Brain microvascular endothelial cell (primary cell): ENCODE measurements around the gene RRP1.
A peak's percentile ranks its signal among the peaks of the same experiment; 100 is the strongest.

Experiments used
- DNase-seq: peaks from one replicate; pipeline ENCODE4 v3.0.0-alpha.2; 2020
- H3K27ac ChIP-seq: fragments of 250-450 bp; sonication (Bioruptor Pico); 2 replicates; pipeline ENCODE4 v1.5.1; 2020; ENCODE audit warnings: mild to moderate bottlenecking, moderate library complexity
- H3K27me3 ChIP-seq: fragments of 250-450 bp; sonication (Bioruptor Pico); replicated peaks from 2 replicates; pipeline ENCODE4 v1.5.1; 2020; ENCODE audit warnings: mild to moderate bottlenecking
- H3K36me3 ChIP-seq: fragments of 250-450 bp; sonication (Bioruptor Pico); replicated peaks from 2 replicates; pipeline ENCODE4 v1.5.1; 2020; ENCODE audit warnings: mild to moderate bottlenecking
- H3K4me3 ChIP-seq: 2 replicates; pipeline ENCODE4 v1.5.1; 2011; ENCODE audit warnings: low read depth, mild to moderate bottlenecking, control low read depth, low read length, moderate library complexity
- in situ Hi-C: cut with HindIII; loops from 2 replicates; pipeline ENCODE4 v1.10.0; 2017; ENCODE audit warnings: low sequenced_read_pairs, low pct_ligation_motif_present
- TF ChIP-seq, protein P1 (sequence below): IDR thresholded peaks from 2 replicates; pipeline ENCODE4 v1.5.1; 2011; ENCODE audit warnings: low read depth, mild to moderate bottlenecking, moderate library complexity, low read length, control low read depth, inconsistent platforms; ENCODE audit errors: missing control alignments

The RRP1 gene

GRCh38 chr21:43809346-43809799, 20.0 kb downstream of the RRP1 start:
- peaks cover 2% of the 10 kb centered on the region for H3K27me3 ChIP-seq
- no peak overlapping the region for H3K4me3 ChIP-seq
- DNase-seq = no peak
- no peak overlapping the region for H3K27ac ChIP-seq
- H3K36me3 ChIP-seq = peaks cover 2% of the 10 kb centered on the region
- TF ChIP-seq, protein P1, sequence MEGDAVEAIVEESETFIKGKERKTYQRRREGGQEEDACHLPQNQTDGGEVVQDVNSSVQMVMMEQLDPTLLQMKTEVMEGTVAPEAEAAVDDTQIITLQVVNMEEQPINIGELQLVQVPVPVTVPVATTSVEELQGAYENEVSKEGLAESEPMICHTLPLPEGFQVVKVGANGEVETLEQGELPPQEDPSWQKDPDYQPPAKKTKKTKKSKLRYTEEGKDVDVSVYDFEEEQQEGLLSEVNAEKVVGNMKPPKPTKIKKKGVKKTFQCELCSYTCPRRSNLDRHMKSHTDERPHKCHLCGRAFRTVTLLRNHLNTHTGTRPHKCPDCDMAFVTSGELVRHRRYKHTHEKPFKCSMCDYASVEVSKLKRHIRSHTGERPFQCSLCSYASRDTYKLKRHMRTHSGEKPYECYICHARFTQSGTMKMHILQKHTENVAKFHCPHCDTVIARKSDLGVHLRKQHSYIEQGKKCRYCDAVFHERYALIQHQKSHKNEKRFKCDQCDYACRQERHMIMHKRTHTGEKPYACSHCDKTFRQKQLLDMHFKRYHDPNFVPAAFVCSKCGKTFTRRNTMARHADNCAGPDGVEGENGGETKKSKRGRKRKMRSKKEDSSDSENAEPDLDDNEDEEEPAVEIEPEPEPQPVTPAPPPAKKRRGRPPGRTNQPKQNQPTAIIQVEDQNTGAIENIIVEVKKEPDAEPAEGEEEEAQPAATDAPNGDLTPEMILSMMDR = no peak
- in situ Hi-C loops = no loop called here

- TF ChIP-seq, protein P1 = no peak
- DNase-seq = no peak
- Histone ChIP-seq H3K36me3 (no peaks in the 10 kb centered on the region), H3K4me3 (no peak overlapping the region), H3K27me3 (peaks cover 4% of the 10 kb centered on the region), H3K27ac (no peak overlapping the region)
- in situ Hi-C loops = no loop called here
Measured at GRCh38 chr21:43809853-43810504, 20.6 kb downstream of the RRP1 start.

DNA sequence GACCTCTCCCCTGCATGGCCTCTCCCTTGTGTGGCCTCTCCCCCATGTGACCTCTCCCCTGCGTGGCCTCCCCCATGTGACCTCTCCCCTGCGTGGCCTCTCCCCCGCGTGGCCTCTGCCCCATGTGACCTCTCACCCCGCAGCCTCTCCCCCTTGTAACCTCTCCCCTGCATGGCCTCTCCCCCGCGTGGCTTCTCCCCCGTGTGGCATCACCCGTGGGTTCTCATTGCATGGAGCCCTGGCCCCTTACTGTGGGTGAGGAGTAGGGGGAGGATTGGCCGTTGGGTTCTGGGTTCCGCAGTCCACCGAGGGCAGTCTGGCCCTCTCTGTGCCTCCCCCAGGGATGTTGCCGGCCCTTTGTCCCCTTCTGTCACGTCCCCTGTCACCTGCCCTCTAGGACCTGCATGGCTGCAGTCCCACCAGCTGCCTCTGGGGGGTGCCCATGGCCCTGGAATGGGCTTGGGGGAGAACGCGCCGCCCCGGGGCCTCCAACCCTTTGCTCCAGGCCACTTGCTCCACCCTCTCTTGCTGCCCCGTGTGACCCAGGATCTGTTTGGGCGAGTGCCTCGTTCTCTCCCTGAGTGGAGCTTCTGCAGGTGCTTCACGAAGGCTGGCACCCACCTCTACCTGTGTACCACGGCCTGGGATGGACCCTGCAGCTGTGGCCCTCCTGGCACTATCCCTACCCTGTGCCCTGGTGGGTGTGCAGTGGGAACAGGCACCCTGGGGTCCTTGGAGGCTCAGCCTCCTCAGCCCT, 21.3 kb downstream of the RRP1 start:
- Histone ChIP-seq H3K36me3 (no peaks in the 10 kb centered on the region), H3K4me3 (no peak overlapping the region), H3K27me3 (peaks cover 4% of the 10 kb centered on the region), H3K27ac (no peak overlapping the region)
- TF ChIP-seq, protein P1 = peak; percentile 98
- in situ Hi-C loops = no loop called here
- DNase-seq = peak; percentile 35

- H3K27ac ChIP-seq = no peak overlapping the region
- H3K36me3 ChIP-seq = no peaks in the 10 kb centered on the region
- no peak overlapping the region for H3K4me3 ChIP-seq
- no peak for DNase-seq
- TF ChIP-seq, protein P1 = no peak
- peaks cover 4% of the 10 kb centered on the region for H3K27me3 ChIP-seq
- in situ Hi-C loops = no loop called here
Measured at GRCh38 chr21:43811262-43812105, 22.1 kb downstream of the RRP1 start.

DNA sequence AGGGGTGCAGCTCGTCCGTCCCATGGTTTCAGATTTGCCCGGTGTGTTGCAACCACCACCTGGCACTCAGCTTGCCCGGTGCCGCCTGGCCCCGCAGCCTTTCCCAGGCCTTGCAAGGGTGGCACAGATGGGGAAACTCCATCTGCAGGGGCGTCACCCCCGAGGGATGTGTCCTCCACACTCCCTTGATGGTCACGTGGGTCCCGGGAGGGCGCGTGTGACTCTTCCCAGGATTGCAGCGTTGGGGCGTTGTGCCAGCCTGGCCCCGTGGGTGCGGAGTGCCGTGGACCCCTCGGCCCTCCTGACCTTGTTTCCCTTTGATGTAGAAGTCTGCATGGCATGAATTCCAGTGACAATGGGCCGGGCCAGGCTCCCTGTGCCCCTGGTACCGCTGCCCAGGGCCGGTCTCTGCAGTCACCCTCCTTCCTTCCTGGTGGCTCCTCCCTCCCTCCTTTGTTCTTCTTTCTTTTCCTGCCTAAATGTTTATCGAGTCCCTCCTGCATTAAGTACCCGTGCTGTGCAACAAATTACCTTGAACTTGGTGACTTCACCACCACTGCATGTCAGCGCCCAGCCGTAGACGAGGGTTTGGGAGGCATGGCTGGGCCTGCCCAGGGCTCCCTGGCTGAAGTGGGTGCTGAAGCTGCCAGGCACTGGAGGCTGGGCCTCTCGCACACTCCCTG, 22.9 kb downstream of the RRP1 start:
- peak overlapping the region; percentile 26 for H3K4me3 ChIP-seq
- H3K27me3 ChIP-seq = peaks cover 4% of the 10 kb centered on the region
- H3K36me3 ChIP-seq = no peaks in the 10 kb centered on the region
- H3K27ac ChIP-seq = no peak overlapping the region
- in situ Hi-C loops = no loop called here
- TF ChIP-seq, protein P1 = no peak
- DNase-seq = no peak
